HuH-7 (cell line): ENCODE measurements around the gene TMIGD2.
"Not testable (repeated sequence)": the region's sequence is repeated elsewhere in the genome, so short reads cannot be mapped to it uniquely, and the experiment has no call there.

Experiments
- DNase-seq: peaks from one replicate; pipeline ENCODE4 v3.0.0; 2011; ENCODE audit warnings: low spot score

TMIGD2 gene

DNA sequence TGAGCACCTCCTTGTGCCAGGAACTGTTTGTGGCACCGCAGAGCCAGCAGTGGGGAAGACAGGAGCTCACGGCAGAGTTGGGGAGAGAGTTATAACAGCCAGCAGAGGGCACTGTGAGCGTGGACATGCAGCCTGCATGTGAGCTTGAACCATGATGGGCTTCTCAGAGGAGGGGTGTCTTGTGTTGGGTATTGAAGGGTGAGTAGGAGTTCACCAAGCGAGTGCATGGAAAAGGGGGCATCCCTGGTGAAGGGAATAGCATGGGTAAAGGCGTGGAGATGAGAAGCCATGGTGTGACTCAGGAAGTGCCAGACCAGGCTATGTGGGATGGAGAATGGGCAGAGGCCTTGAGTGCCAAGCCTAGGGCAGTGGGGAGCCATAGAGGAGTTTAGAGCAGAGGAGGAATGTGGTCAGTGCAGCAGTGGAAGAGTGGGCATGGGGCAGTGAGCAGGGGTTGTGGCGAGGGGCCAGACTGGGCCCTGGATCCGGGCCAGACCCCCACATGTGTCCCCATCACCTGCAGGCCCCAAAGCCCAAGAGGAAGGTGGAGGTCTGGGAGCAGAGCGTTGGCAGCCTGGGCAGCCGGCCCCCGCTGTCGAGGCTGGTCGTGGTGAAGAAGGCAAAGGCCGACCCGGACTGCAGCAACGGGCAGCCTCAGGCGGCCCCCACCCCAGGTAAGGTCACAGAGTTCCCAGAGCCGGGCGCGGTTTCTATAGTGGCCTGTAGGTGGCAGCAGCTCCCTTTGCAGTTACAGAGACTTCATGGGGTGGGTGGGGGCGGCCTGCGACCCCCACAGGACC lies 34.9 kb downstream of the TMIGD2 start:
- peak; percentile 90 for DNase-seq

DNA sequence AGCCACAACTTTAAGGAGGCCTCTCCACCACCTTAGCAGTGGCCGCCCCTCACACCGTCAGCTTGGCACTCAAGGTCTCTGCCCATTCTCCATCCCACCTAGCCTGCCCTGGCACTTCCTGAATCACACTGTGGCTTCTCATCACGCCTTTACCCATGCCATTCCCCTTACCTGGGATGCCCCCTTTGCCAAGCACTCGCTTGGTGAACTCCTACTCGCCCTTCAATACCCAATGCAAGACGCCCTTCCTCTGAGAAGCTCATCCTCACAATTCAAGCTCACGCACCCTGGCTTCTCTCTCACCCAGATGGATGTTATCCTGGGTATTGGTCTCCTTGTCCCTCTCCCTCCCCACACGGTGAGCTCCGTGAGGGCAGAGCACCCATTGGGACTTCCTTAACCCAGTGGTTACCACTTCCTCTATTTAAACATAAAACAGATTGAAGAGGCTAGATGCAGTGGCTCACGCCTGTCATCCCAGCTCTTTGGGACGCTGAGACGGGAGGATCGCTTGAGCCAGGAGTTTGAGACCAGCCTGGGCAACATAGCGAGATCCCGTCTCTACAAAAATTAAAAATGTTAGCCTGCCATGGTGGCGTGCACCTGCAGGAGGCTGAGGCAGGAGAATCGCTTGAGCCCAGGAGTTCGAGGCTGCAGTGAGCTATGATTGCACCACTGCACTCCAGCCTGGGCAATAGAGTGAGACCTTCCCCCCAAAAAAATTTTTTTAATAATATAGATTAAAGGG lies 35.8 kb downstream of the TMIGD2 start:
- no peak for DNase-seq

DNA sequence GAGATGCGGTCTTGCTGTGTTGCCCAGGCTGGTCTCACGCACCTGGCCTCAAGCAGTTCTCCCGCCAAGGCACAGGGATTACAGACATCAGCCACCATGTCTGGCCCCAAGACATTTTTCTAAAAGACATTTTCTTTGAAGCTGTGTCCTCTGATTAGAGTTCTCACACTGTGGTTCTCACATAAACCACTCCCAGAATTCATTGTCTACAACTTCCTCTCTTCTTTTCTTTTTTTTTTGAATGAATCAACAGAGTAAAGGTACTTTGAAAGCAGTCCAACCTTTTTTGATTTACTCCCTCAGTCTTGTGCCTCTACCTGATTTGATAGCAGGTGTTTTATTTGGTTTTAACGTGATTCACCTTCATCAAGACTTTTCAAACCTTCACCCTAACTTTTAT lies 37.4 kb downstream of the TMIGD2 start:
- DNase-seq, result no peak

DNA sequence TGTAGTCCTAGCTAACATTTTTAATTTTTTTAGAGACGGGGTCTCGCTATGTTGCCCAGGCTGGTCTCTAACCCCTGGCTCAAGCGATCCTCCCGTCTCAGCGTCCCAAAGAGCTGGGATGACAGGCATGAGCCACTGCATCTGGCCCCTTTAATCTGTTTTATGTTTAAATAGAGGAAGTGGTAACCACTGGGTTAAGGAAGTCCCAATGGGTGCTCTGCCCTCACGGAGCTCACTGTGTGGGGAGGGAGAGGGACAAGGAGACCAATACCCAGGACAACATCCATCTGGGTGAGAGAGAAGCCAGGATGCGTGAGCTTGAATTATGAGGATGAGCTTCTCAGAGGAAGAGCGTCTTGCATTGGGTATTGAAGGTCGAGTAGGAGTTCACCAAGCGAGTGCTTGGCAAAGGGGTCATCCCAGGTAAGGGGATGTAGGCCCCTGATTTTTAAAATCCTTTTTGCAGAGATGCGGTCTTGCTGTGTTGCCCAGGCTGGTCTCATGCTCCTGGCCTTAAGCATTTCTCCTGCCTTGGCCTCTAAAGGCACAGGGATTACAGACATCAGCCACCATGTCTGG lies 41.5 kb downstream of the TMIGD2 start:
- no peak for DNase-seq

DNA sequence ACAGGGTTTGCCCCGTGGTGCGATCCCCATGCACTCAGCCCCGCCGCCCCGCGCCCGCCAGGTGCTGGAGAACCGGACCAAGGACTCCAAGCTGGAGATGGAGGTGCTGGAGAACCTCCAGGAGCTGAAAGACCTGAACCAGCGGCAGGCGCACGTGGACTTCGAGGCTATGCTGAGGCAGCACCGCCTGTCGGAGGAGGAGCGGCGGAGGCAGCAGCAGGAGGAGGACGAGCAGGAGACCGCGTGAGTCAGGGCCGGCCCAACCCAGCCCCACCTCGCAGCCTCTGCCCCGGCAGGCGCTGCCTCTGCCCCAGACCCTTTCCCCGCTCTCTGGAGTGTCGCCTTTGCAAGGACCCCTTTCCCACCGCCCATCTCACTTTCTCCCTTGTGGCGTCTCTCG lies 44.0 kb downstream of the TMIGD2 start:
- DNase-seq, result no peak

DNA sequence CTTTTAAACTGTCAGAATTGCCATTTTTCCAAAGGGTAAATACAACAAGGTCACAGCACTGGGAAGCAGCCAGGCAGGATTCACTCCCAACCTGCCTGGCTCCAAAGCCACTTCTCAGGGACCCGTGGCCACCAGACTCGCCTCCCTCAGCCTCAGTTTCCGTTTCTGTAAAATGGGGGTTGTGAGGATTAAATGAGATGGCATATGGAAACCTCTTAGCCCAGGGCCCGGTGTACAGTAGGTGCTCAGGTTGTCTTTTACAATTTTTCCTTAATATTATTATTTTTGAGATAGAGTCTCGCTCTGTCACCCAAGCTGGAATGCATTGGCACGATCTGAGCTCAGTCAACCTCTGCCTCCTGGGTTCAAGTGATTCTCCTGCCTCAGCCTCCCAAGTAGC lies 45.2 kb downstream of the TMIGD2 start:
- DNase-seq, result no peak

DNA sequence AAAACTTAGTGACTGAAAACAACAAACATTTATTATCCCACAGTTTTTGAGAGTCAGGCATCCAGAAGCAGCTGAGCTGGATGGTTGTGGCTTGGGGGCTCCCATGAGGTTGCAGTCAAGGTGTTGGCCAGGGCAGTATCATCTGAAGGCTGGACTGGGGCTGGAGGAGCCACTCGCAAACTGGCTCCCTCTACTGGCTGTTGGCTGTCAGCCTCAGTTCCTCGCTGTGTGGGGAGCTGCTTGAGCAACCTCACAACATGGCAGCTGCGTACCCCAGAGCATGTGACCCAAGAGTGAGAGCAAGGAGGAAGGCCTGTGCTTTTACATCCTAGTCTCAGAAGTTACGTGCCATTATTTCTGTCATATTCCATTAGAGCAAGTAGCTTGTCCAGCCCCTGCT lies 45.6 kb downstream of the TMIGD2 start:
- DNase-seq, result no peak

DNA sequence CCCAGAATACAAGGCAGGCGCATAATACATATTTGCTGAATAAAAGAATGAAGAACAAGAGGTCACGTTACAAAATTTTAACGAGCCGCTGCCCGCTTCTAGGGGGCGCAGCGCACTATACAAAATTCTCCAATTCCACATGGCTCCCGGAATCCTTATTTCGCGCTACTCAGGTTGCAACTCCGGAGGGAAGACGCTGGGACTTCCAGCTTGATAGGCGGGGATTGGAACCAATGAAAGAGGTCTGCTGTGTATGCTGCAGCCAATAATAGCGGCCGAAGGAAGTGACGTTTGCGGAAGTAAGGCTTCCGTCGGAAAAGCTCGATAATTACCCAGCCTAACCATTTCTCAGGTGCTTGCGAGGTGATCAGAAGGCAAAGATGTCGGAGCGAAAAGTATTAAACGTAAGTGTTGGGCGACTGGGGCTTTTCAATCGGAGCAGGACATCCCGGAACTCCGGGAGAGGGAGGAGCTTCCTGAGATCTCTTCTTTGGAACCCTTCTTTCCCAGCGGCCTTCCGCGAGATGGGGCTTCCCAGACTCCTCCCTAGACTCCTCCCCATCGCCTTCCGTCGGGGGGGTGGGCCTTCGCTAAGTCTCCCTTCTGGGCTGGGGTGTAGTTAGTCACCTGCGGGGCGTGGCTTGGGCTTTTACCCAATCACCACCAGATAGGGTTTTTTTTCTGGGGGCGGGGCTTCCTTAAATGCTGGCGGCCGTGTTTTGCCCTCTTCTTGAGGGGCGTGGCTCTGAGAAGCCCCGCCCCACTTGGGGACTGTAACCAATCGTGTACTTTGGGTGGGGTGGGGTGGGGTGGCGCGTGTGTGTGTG lies 55.2 kb downstream of the TMIGD2 start, which contains the start of gene YJU2:
Gene YJU2 (plus strand): TSS at position 314 of the 827 bp plus-strand sequence. CDS start 67 bp downstream, at position 381.
- DNase-seq, result peak; percentile 95

DNA sequence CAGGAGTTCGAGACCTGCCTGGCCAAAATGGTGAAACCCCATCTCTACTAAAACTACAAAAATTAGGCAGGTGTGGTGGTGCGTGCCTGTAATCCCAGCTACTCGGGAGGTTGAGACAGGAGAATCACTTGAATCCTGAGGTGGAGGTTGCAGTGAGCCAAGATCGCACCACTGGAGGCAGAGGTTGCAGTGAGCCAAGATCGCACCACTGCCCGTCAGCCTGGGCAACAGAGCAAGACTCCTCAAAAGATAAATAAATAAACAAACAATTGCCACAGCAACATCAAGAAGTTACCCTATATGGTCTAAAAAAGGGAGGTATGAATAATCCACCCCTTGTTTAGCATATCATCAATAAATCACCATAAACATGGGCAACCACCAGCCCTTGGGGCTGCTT lies 56.3 kb downstream of the TMIGD2 start:
- not testable (repeated sequence) for DNase-seq
